ENCODE data around the gene TNRC6A.
"Not testable (repeated sequence)": the region's sequence is repeated elsewhere in the genome, so short reads cannot be mapped to it uniquely, and the experiment has no call there.

The TNRC6A gene

DNA sequence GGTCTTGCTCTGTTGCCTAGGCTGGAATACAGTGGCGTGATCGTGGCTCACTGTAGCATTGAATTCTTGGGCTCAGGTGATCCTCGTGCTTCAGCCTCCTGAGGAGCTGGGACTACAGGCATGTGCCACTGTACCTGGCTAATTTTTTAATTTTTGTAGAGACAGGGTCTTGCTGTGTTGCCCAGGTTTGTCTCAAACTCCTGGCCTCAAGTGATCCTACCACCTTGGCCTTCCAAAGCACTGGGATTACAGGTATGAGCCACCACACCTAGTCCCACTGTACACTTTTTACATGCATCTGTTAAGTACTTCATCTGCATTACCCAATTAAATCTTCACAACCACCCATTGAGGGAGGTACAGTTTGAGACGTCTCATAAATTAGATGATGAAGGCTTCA, 12.4 kb downstream of the TNRC6A start:
- Histone ChIP-seq H3K4me2 (ENCODE audit: low read depth, low read length, poor library complexity, severe bottlenecking) (no peak overlapping the region), H3K36me3 (ENCODE audit: low read length) (peaks cover 3% of the 10 kb centered on the region; the same call in 1 of the 2 replicates), H3F3A (ENCODE audit: insufficient read depth) (peaks cover 10% of the 10 kb centered on the region; the same call in 1 of the 2 replicates), H3K27me3 (ENCODE audit: low read length) (no peaks in the 10 kb centered on the region), H3K4me3 (ENCODE audit: insufficient read depth, low read length, poor library complexity, severe bottlenecking) (no peak overlapping the region), H3K27ac (ENCODE audit: low read depth, low read length) (no peak overlapping the region), H3K9ac (ENCODE audit: low read length) (no peak overlapping the region), H3K9me2 (replicated peaks; ENCODE audit: insufficient read depth, low read length) (no peaks in the 10 kb centered on the region), H3K79me2 (ENCODE audit: insufficient read depth, low read length) (peaks cover 100% of the 10 kb centered on the region), H3K9me3 (ENCODE audit: insufficient read depth, low read length) (no peaks in the 10 kb centered on the region), H2AFZ (ENCODE audit: low read depth, low read length, severe bottlenecking) (no peak overlapping the region), H4K20me1 (ENCODE audit: low read depth, low read length) (peaks cover 28% of the 10 kb centered on the region)
- TF ChIP-seq, protein P1, sequence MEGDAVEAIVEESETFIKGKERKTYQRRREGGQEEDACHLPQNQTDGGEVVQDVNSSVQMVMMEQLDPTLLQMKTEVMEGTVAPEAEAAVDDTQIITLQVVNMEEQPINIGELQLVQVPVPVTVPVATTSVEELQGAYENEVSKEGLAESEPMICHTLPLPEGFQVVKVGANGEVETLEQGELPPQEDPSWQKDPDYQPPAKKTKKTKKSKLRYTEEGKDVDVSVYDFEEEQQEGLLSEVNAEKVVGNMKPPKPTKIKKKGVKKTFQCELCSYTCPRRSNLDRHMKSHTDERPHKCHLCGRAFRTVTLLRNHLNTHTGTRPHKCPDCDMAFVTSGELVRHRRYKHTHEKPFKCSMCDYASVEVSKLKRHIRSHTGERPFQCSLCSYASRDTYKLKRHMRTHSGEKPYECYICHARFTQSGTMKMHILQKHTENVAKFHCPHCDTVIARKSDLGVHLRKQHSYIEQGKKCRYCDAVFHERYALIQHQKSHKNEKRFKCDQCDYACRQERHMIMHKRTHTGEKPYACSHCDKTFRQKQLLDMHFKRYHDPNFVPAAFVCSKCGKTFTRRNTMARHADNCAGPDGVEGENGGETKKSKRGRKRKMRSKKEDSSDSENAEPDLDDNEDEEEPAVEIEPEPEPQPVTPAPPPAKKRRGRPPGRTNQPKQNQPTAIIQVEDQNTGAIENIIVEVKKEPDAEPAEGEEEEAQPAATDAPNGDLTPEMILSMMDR (IDR thresholded peaks at IDR 0.05; ENCODE audit: insufficient read depth, low read length, poor library complexity, severe bottlenecking) = no peak
- TF ChIP-seq EZH2phosphoT487 (conservative IDR thresholded peaks at IDR 0.05; ENCODE audit: low read length) = no peak

DNA sequence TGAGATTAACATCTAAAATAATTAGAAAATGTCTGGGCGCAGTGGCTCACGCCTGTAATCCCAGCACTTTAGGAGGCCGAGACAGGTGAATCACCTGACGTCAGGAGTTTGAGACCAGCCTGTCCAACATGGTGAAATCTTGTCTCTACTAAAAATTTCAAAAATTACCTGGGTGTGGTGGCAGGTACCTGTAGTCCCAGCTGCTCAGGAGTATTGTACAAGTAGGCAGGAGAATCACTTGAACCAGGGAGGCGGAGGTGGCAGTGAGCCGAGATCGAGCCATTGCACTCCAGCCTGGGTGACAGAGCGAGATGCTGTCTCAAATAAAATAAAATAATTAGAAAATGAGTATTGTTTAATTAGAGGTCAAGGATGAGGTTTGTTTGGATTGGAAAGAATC, 13.2 kb downstream of the TNRC6A start:
- not testable (repeated sequence) for H3K9me3 ChIP-seq (ENCODE audit: insufficient read depth, low read length); H3K9ac ChIP-seq (ENCODE audit: low read length); H2AFZ ChIP-seq (ENCODE audit: low read depth, low read length, severe bottlenecking); H3K9me2 ChIP-seq (replicated peaks; ENCODE audit: insufficient read depth, low read length); H3K36me3 ChIP-seq (ENCODE audit: low read length); H3K4me3 ChIP-seq (ENCODE audit: insufficient read depth, low read length, poor library complexity, severe bottlenecking); H3K27me3 ChIP-seq (ENCODE audit: low read length); H3K4me2 ChIP-seq (ENCODE audit: low read depth, low read length, poor library complexity, severe bottlenecking); H3F3A ChIP-seq (ENCODE audit: insufficient read depth); H3K27ac ChIP-seq (ENCODE audit: low read depth, low read length)
- H4K20me1 ChIP-seq (ENCODE audit: low read depth, low read length) = peaks cover 27% of the 10 kb centered on the region
- H3K79me2 ChIP-seq (ENCODE audit: insufficient read depth, low read length) = peaks cover 100% of the 10 kb centered on the region

DNA sequence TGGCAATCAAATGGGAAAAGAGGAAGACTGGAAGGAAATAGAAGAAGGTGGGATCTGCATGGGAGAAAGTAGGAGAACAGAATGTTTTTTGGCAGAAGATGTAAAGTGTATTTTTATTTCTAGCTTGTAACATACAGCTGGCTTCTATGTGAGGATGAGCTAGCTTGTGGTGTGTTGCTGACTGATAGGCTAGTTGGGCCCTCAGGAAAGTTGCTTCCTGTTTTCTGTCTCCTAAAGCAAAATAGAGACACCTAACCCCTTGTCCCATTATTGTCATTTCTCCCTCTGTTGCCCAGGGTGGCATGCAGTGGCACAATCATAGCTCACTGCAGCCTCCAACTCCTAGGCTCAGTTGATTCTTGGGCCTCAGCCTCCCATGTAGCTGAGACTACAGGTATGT, 15.9 kb downstream of the TNRC6A start:
- no peak overlapping the region for H3K4me2 ChIP-seq (ENCODE audit: low read depth, low read length, poor library complexity, severe bottlenecking)

GRCh38 chr16:24745791-24746190, 16.3 kb downstream of the TNRC6A start:
- no peak overlapping the region for H3K27ac ChIP-seq (ENCODE audit: low read depth, low read length)

More for the DNA sequence above, 15.9 kb downstream of the TNRC6A start:
- no peak overlapping the region for H3K4me3 ChIP-seq (ENCODE audit: insufficient read depth, low read length, poor library complexity, severe bottlenecking)
- peaks cover 17% of the 10 kb centered on the region for H4K20me1 ChIP-seq (ENCODE audit: low read depth, low read length)
- no peaks in the 10 kb centered on the region for H3K27me3 ChIP-seq (ENCODE audit: low read length)
- TF ChIP-seq, protein P1 (IDR thresholded peaks at IDR 0.05; ENCODE audit: insufficient read depth, low read length, poor library complexity, severe bottlenecking) = no peak
- TF ChIP-seq EZH2phosphoT487 (conservative IDR thresholded peaks at IDR 0.05; ENCODE audit: low read length) = no peak
- H3K79me2 ChIP-seq (ENCODE audit: insufficient read depth, low read length) = peaks cover 99% of the 10 kb centered on the region
- H3F3A ChIP-seq (ENCODE audit: insufficient read depth) = no peaks in the 10 kb centered on the region
- no peak overlapping the region for H3K27ac ChIP-seq (ENCODE audit: low read depth, low read length)
- H3K9me3 ChIP-seq (ENCODE audit: insufficient read depth, low read length) = no peaks in the 10 kb centered on the region
- H3K9me2 ChIP-seq (replicated peaks; ENCODE audit: insufficient read depth, low read length) = no peaks in the 10 kb centered on the region
- H2AFZ ChIP-seq (ENCODE audit: low read depth, low read length, severe bottlenecking) = no peak overlapping the region
- H3K36me3 ChIP-seq (ENCODE audit: low read length) = no peaks in the 10 kb centered on the region
- no peak overlapping the region for H3K9ac ChIP-seq (ENCODE audit: low read length)

More at GRCh38 chr16:24745791-24746190, 16.3 kb downstream of the TNRC6A start:
- H3F3A ChIP-seq (ENCODE audit: insufficient read depth) = no peaks in the 10 kb centered on the region
- no peak overlapping the region for H3K9ac ChIP-seq (ENCODE audit: low read length)
- no peaks in the 10 kb centered on the region for H3K27me3 ChIP-seq (ENCODE audit: low read length)
- H3K4me2 ChIP-seq (ENCODE audit: low read depth, low read length, poor library complexity, severe bottlenecking) = no peak overlapping the region
- no peaks in the 10 kb centered on the region for H3K36me3 ChIP-seq (ENCODE audit: low read length)
- H3K79me2 ChIP-seq (ENCODE audit: insufficient read depth, low read length) = peaks cover 99% of the 10 kb centered on the region
- peaks cover 21% of the 10 kb centered on the region; the same call in 1 of the 2 replicates for H4K20me1 ChIP-seq (ENCODE audit: low read depth, low read length)
- H3K4me3 ChIP-seq (ENCODE audit: insufficient read depth, low read length, poor library complexity, severe bottlenecking) = no peak overlapping the region
- TF ChIP-seq, protein P1 (IDR thresholded peaks at IDR 0.05; ENCODE audit: insufficient read depth, low read length, poor library complexity, severe bottlenecking) = no peak
- no peak for TF ChIP-seq EZH2phosphoT487 (conservative IDR thresholded peaks at IDR 0.05; ENCODE audit: low read length)
- no peak overlapping the region for H2AFZ ChIP-seq (ENCODE audit: low read depth, low read length, severe bottlenecking)
- H3K9me3 ChIP-seq (ENCODE audit: insufficient read depth, low read length) = no peaks in the 10 kb centered on the region
- H3K9me2 ChIP-seq (replicated peaks; ENCODE audit: insufficient read depth, low read length) = no peaks in the 10 kb centered on the region

All from SU-DHL-6 (cell line).